Measurements from ENCODE around the gene CACNA1D.

Gene CACNA1D

GRCh38 chr3:53805463-53806159 lies 311.2 kb downstream of the CACNA1D start:
- Histone ChIP-seq H3K4me3 (no peak overlapping the region), H3K9me3 (ENCODE audit: low read depth, low read length) (no peaks in the 10 kb centered on the region), H3K27ac (no peak overlapping the region), H3K9ac (ENCODE audit: insufficient read length) (no peak overlapping the region), H3K36me3 (ENCODE audit: insufficient read depth, low read length) (no peaks in the 10 kb centered on the region)
- no peak for DNase-seq (ENCODE audit: low read depth, low spot score)
- no peak for TF ChIP-seq EZH2 (IDR thresholded peaks at IDR 0.05)
- no peak for TF ChIP-seq FOXP2 (optimal IDR thresholded peaks at IDR 0.05; ENCODE audit: control extremely low read depth, extremely low read length, insufficient read depth)
- no peak for TF ChIP-seq POLR2AphosphoS5 (IDR thresholded peaks at IDR 0.05; ENCODE audit: borderline replicate concordance, low read depth, low read length)

- H3K9ac ChIP-seq (ENCODE audit: insufficient read length): no peak overlapping the region
- H3K4me3 ChIP-seq: no peak overlapping the region
- no peak overlapping the region for H3K27ac ChIP-seq
- no peak for TF ChIP-seq POLR2AphosphoS5 (IDR thresholded peaks at IDR 0.05; ENCODE audit: borderline replicate concordance, low read depth, low read length)
- no peak for TF ChIP-seq EZH2 (IDR thresholded peaks at IDR 0.05)
- no peak for TF ChIP-seq FOXP2 (optimal IDR thresholded peaks at IDR 0.05; ENCODE audit: control extremely low read depth, extremely low read length, insufficient read depth)
- no peaks in the 10 kb centered on the region for H3K9me3 ChIP-seq (ENCODE audit: low read depth, low read length)
- no peak for DNase-seq (ENCODE audit: low read depth, low spot score)
- no peaks in the 10 kb centered on the region for H3K36me3 ChIP-seq (ENCODE audit: insufficient read depth, low read length)
Observed at GRCh38 chr3:53806182-53807116, 312.0 kb downstream of the CACNA1D start.

GRCh38 chr3:53807117-53807810 lies 312.9 kb downstream of the CACNA1D start:
- no peak overlapping the region for H3K4me3 ChIP-seq
- no peak overlapping the region for H3K9ac ChIP-seq (ENCODE audit: insufficient read length)
- H3K27ac ChIP-seq: no peak overlapping the region
- TF ChIP-seq FOXP2 (optimal IDR thresholded peaks at IDR 0.05; ENCODE audit: control extremely low read depth, extremely low read length, insufficient read depth) (no peak), POLR2AphosphoS5 (IDR thresholded peaks at IDR 0.05; ENCODE audit: borderline replicate concordance, low read depth, low read length) (no peak), EZH2 (IDR thresholded peaks at IDR 0.05) (no peak)
- no peak for DNase-seq (ENCODE audit: low read depth, low spot score)
- H3K36me3 ChIP-seq (ENCODE audit: insufficient read depth, low read length): no peaks in the 10 kb centered on the region
- no peaks in the 10 kb centered on the region for H3K9me3 ChIP-seq (ENCODE audit: low read depth, low read length)

GRCh38 chr3:53808496-53808895 lies 314.1 kb downstream of the CACNA1D start:
- Histone ChIP-seq H3K4me3 (no peak overlapping the region), H3K36me3 (ENCODE audit: insufficient read depth, low read length) (no peaks in the 10 kb centered on the region), H3K27ac (no peak overlapping the region), H3K9me3 (ENCODE audit: low read depth, low read length) (no peaks in the 10 kb centered on the region), H3K9ac (ENCODE audit: insufficient read length) (no peak overlapping the region)
- DNase-seq (ENCODE audit: low read depth, low spot score): no peak
- TF ChIP-seq POLR2AphosphoS5 (IDR thresholded peaks at IDR 0.05; ENCODE audit: borderline replicate concordance, low read depth, low read length) (no peak), FOXP2 (optimal IDR thresholded peaks at IDR 0.05; ENCODE audit: control extremely low read depth, extremely low read length, insufficient read depth) (no peak), EZH2 (IDR thresholded peaks at IDR 0.05) (no peak)

- Histone ChIP-seq H3K27ac (no peak overlapping the region), H3K36me3 (ENCODE audit: insufficient read depth, low read length) (no peaks in the 10 kb centered on the region), H3K9me3 (ENCODE audit: low read depth, low read length) (no peaks in the 10 kb centered on the region), H3K4me3 (no peak overlapping the region), H3K9ac (ENCODE audit: insufficient read length) (no peak overlapping the region)
- no peak for DNase-seq (ENCODE audit: low read depth, low spot score)
- no peak for TF ChIP-seq EZH2 (IDR thresholded peaks at IDR 0.05)
- no peak for TF ChIP-seq FOXP2 (optimal IDR thresholded peaks at IDR 0.05; ENCODE audit: control extremely low read depth, extremely low read length, insufficient read depth)
- TF ChIP-seq POLR2AphosphoS5 (IDR thresholded peaks at IDR 0.05; ENCODE audit: borderline replicate concordance, low read depth, low read length): no peak
Observed at GRCh38 chr3:53809267-53809666, 314.9 kb downstream of the CACNA1D start.

- DNase-seq (ENCODE audit: low read depth, low spot score): no peak
- Histone ChIP-seq H3K4me3 (no peak overlapping the region), H3K27ac (no peak overlapping the region), H3K9ac (ENCODE audit: insufficient read length) (no peak overlapping the region), H3K9me3 (ENCODE audit: low read depth, low read length) (no peaks in the 10 kb centered on the region), H3K36me3 (ENCODE audit: insufficient read depth, low read length) (no peaks in the 10 kb centered on the region)
- TF ChIP-seq POLR2AphosphoS5 (IDR thresholded peaks at IDR 0.05; ENCODE audit: borderline replicate concordance, low read depth, low read length) (no peak), EZH2 (IDR thresholded peaks at IDR 0.05) (no peak), FOXP2 (optimal IDR thresholded peaks at IDR 0.05; ENCODE audit: control extremely low read depth, extremely low read length, insufficient read depth) (no peak)
Observed at GRCh38 chr3:53809764-53810400, 315.5 kb downstream of the CACNA1D start.

- Histone ChIP-seq H3K9me3 (ENCODE audit: low read depth, low read length) (no peaks in the 10 kb centered on the region), H3K27ac (no peak overlapping the region), H3K4me3 (no peak overlapping the region), H3K36me3 (ENCODE audit: insufficient read depth, low read length) (no peaks in the 10 kb centered on the region), H3K9ac (ENCODE audit: insufficient read length) (no peak overlapping the region)
- DNase-seq (ENCODE audit: low read depth, low spot score): no peak
- no peak for TF ChIP-seq POLR2AphosphoS5 (IDR thresholded peaks at IDR 0.05; ENCODE audit: borderline replicate concordance, low read depth, low read length)
- no peak for TF ChIP-seq EZH2 (IDR thresholded peaks at IDR 0.05)
- TF ChIP-seq FOXP2 (optimal IDR thresholded peaks at IDR 0.05; ENCODE audit: control extremely low read depth, extremely low read length, insufficient read depth): no peak
Observed at GRCh38 chr3:53811143-53811927, 316.9 kb downstream of the CACNA1D start.
